ENCODE results near the gene NBPF20.
"Not testable (repeated sequence)": the region's sequence is repeated elsewhere in the genome, so short reads cannot be mapped to it uniquely, and the experiment has no call there.

NBPF20 gene

GRCh38 chr1:145425436-145426029, at the start of gene NBPF20:
Gene NBPF20, minus strand, starts transcription at chr1:145425603. Its CDS starts 20,331 bp downstream, at chr1:145405272.
- peak; percentile 33 for DNase-seq

- not testable (repeated sequence) for DNase-seq
These were observed 49.5 kb upstream of the NBPF20 start for GRCh38 chr1:145474837-145475368.

GRCh38 chr1:145472731-145473130, 47.3 kb upstream of the NBPF20 start:
- DNase-seq, result not testable (repeated sequence)

GRCh38 chr1:145471365-145471764, 46.0 kb upstream of the NBPF20 start:
- DNase-seq, result not testable (repeated sequence)

- DNase-seq, result peak; percentile 78
These were observed 40.2 kb upstream of the NBPF20 start for GRCh38 chr1:145465405-145466144.

GRCh38 chr1:145464708-145465336, 39.4 kb upstream of the NBPF20 start:
- DNase-seq, result not testable (repeated sequence)

GRCh38 chr1:145464017-145464416, 38.6 kb upstream of the NBPF20 start:
- DNase-seq, result not testable (repeated sequence)

- DNase-seq, result not testable (repeated sequence)
These were observed 35.3 kb upstream of the NBPF20 start for GRCh38 chr1:145460684-145461083.

- DNase-seq, result not testable (repeated sequence)
These were observed 34.6 kb upstream of the NBPF20 start for GRCh38 chr1:145460048-145460447.

GRCh38 chr1:145459591-145459990, 34.2 kb upstream of the NBPF20 start:
- not testable (repeated sequence) for DNase-seq

- not testable (repeated sequence) for DNase-seq
These were observed 33.7 kb upstream of the NBPF20 start for GRCh38 chr1:145459063-145459462.

- not testable (repeated sequence) for DNase-seq
These were observed 29.4 kb upstream of the NBPF20 start for GRCh38 chr1:145454824-145455177.

GRCh38 chr1:145453873-145454823, 28.7 kb upstream of the NBPF20 start:
- DNase-seq, result not testable (repeated sequence)

- DNase-seq, result not testable (repeated sequence)
These were observed 27.1 kb upstream of the NBPF20 start for GRCh38 chr1:145452506-145452905.

- DNase-seq, result not testable (repeated sequence)
These were observed 26.5 kb upstream of the NBPF20 start for GRCh38 chr1:145451914-145452313.

GRCh38 chr1:145445219-145445618, 19.8 kb upstream of the NBPF20 start:
- not testable (repeated sequence) for DNase-seq

GRCh38 chr1:145442340-145442739, 16.9 kb upstream of the NBPF20 start:
- not testable (repeated sequence) for DNase-seq

- DNase-seq, result not testable (repeated sequence)
These were observed 6.2 kb upstream of the NBPF20 start for GRCh38 chr1:145431363-145432256.

- not testable (repeated sequence) for DNase-seq
These were observed 5.4 kb upstream of the NBPF20 start for GRCh38 chr1:145430830-145431229.

GRCh38 chr1:145429329-145429728, 3.9 kb upstream of the NBPF20 start:
- DNase-seq, result not testable (repeated sequence)
